Measurements from ENCODE around the gene TMEM182.
A peak's percentile ranks its signal among the peaks of the same experiment; 100 is the strongest.

Gene TMEM182

GRCh38 chr2:102803041-102803896 lies 41.4 kb downstream of the TMEM182 start:
- DNase-seq, result peak; percentile 1

- DNase-seq, result no peak
Observed at GRCh38 chr2:102803897-102804217, 42.0 kb downstream of the TMEM182 start.

- DNase-seq, result peak; percentile 27
Observed at GRCh38 chr2:102806250-102806837, 44.5 kb downstream of the TMEM182 start.

GRCh38 chr2:102809291-102810189 lies 47.7 kb downstream of the TMEM182 start:
- DNase-seq, result no peak

- no peak for DNase-seq
Observed at GRCh38 chr2:102815285-102815684, 53.5 kb downstream of the TMEM182 start.

- no peak for DNase-seq
Observed at GRCh38 chr2:102826904-102827303, 65.1 kb downstream of the TMEM182 start.

GRCh38 chr2:102832789-102833188 lies 71.0 kb downstream of the TMEM182 start:
- no peak for DNase-seq

- DNase-seq, result no peak
Observed at GRCh38 chr2:102834523-102835273, 72.9 kb downstream of the TMEM182 start.

- DNase-seq, result no peak
Observed at GRCh38 chr2:102837626-102838198, 75.9 kb downstream of the TMEM182 start.

GRCh38 chr2:102839668-102840388 lies 78.0 kb downstream of the TMEM182 start:
- DNase-seq, result peak; percentile 20

GRCh38 chr2:102841107-102841840 lies 79.4 kb downstream of the TMEM182 start:
- DNase-seq, result peak; percentile 3

- DNase-seq, result no peak
Observed at GRCh38 chr2:102843764-102844443, 82.1 kb downstream of the TMEM182 start.

GRCh38 chr2:102844911-102845310 lies 83.1 kb downstream of the TMEM182 start:
- no peak for DNase-seq

- no peak for DNase-seq
Observed at GRCh38 chr2:102848366-102848839, 86.6 kb downstream of the TMEM182 start.

GRCh38 chr2:102850888-102851287 lies 89.1 kb downstream of the TMEM182 start:
- no peak for DNase-seq

GRCh38 chr2:102852867-102853266 lies 91.0 kb downstream of the TMEM182 start:
- no peak for DNase-seq
